Transverse colon (tissue), 3 donors: ENCODE results near the gene ZMIZ1.

Source experiments
- CTCF ChIP-seq, 5 experiments: fragments of 200-600 bp in 3 of 5; fragments of 450-650 bp in 2 of 5; sonication (generic) in 3 of 5; IDR thresholded peaks; 1 replicate in 2 of 5; 2 replicates in 3 of 5; pipeline ENCODE4 v1.5.1; 2016 to 2017; ENCODE audit warnings: antibody characterized with exemption in 5 of 5, inconsistent platforms in 3 of 5, mild to moderate bottlenecking in 2 of 5, moderate library complexity in 1 of 5
- EP300 ChIP-seq: sonication (generic); formaldehyde crosslinking; IDR thresholded peaks from one replicate; pipeline ENCODE4 v1.6.1; 2017; ENCODE audit warnings: antibody characterized with exemption, low read depth
- POLR2A ChIP-seq: fragments of 450-650 bp; IDR thresholded peaks from one replicate; pipeline ENCODE4 v1.6.1; 2016; ENCODE audit warnings: antibody characterized with exemption, mild to moderate bottlenecking, moderate library complexity

GRCh38 chr10:79103585-79103984 is 34.8 kb downstream of the ZMIZ1 start:
- no peak for TF ChIP-seq CTCF (IDR thresholded peaks at IDR 0.05)
- no peak for TF ChIP-seq POLR2A
- no peak for TF ChIP-seq EP300
